NCI-H748 (cell line): ENCODE results near the gene DHX40.
"Not testable (repeated sequence)": the region's sequence is repeated elsewhere in the genome, so short reads cannot be mapped to it uniquely, and the experiment has no call there.

ENCODE experiments used
- DNase-seq: peaks from one replicate; lab custom pipeline; 2025; ENCODE audit not compliant: unreplicated experiment; lab: John Stamatoyannopoulos, UW

The DHX40 gene

GRCh38 chr17:59558953-59559352, 6.5 kb upstream of the DHX40 start:
- no peak for DNase-seq

GRCh38 chr17:59561042-59561441, 4.4 kb upstream of the DHX40 start:
- peak; percentile 15 for DNase-seq

- peak; percentile 94 for DNase-seq
Observed at GRCh38 chr17:59565959-59566324, 532 bp downstream of the DHX40 start.

- not testable (repeated sequence) for DNase-seq
Observed at GRCh38 chr17:59569151-59569550, 3.7 kb downstream of the DHX40 start.

- no peak for DNase-seq
Observed at GRCh38 chr17:59572301-59572924, 7.0 kb downstream of the DHX40 start.

- not testable (repeated sequence) for DNase-seq
Observed at GRCh38 chr17:59584168-59584567, 18.8 kb downstream of the DHX40 start.

DNA sequence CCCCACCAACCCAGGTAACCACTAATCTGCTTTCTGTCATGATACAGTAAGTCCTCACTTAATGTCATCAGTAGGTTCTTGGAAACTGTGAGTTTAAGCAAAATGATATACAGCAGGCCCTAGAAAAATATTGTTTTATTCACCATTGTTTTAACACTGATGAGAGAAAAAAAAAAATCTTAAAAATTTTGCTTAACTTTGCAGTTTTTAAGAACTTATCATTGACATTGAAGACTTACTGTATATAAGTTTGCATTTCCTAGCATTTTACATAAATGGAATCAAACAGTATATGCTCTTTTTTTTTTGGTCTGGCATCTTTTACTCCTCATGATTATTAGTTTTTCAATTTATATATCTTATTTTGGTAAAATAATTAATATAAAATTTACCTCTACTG, 34.8 kb downstream of the DHX40 start:
- DNase-seq, result no peak

DNA sequence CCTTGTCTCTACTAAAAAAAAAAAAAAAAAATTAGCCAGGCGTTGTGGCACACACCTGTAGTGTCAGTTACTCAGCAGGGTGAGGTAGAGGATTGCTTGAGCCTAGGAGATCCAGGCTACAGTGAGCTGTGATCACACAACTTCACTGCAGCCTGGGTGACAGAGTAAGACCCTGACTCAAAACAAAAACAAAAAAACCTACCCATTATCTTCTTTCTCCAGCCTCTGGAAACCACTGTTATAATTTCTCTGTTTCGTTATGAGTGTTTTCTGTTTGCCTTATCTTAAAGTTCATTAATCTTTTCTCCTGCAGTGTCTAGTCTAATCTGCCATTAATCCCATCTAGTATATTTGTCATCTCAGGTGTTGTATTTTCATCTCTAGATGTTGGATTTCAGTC, 35.7 kb downstream of the DHX40 start:
- DNase-seq, result no peak

DNA sequence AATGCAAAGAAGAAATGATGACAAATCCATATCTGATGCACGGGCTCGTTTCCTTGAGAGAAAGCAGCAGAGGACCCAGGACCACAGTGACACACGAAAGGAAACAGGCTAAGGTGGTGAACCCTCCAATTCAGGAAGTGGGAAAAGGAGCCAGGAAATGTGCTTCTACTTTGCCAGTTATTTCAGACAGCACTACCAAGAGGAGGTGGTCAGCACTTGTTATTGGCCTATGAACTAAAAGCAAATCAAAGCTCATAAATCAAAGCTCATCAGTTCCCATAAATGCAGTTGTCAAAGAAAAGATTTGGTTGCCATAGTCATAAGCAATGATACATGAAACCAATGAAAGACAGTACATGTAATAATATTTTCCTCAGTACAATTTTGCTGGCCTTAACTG, 41.7 kb downstream of the DHX40 start:
- no peak for DNase-seq

- peak; percentile 13 for DNase-seq
Observed at GRCh38 chr17:59607817-59608403, 42.5 kb downstream of the DHX40 start.

DNA sequence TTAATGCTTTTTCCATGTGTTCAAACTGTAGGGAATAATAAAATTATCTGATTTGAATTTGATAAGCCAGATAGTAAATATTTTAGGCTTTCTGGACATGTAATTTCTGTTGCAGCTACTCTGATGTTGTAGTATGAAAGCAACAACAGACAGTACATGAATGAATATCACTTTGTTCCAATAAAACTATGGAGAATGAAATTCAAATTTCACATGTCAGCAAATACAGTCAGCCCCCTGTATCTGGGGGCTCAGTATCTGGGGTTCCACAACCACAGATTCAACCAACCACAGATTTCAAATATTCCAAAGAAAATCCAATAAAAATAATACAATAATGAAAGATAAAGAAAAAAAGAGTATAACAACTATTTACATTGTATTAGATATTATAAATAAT, 46.1 kb downstream of the DHX40 start:
- DNase-seq, result no peak

GRCh38 chr17:59616253-59616920, 51.0 kb downstream of the DHX40 start:
- DNase-seq, result no peak

DNA sequence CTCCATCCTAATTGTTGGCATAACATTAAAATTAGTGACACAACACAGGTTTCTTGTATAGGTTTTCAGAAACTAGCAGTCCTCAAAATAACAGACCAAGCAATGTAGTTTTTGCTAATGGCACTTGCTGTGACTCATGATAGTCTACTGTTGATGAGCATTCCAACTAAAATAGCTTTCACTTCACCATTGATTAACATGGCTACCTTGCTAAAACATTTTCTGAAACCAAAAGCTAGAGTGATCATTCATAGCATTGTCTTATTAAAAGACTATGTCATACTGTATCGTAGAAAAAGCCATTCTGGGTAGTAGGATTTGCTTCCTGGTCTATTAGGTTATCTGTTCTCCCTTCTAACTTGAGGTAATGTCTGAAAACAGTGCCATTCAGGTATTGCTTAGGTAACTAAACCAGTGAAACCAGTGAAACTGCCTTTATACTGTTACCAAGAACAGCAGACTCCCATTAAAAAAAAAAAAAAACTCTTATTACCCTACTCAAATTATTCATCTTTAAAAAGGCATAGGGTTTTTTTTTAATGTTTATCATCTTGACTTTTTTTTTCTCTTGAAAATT, 51.8 kb downstream of the DHX40 start:
- DNase-seq, result no peak

DNA sequence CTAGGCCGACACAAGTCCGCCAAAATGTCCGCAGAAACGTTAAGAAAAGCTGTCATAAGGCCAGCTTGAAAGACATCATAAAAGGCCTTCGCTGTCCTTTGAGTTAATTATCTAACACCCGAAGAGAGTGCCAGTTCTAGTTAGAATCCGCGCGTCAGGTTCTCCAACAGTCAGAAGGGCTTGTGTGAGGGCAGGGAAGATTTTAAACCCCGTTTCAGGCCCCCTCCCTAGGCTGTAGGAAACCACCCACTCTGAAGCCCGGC, 53.6 kb downstream of the DHX40 start:
- DNase-seq, result no peak

DNA sequence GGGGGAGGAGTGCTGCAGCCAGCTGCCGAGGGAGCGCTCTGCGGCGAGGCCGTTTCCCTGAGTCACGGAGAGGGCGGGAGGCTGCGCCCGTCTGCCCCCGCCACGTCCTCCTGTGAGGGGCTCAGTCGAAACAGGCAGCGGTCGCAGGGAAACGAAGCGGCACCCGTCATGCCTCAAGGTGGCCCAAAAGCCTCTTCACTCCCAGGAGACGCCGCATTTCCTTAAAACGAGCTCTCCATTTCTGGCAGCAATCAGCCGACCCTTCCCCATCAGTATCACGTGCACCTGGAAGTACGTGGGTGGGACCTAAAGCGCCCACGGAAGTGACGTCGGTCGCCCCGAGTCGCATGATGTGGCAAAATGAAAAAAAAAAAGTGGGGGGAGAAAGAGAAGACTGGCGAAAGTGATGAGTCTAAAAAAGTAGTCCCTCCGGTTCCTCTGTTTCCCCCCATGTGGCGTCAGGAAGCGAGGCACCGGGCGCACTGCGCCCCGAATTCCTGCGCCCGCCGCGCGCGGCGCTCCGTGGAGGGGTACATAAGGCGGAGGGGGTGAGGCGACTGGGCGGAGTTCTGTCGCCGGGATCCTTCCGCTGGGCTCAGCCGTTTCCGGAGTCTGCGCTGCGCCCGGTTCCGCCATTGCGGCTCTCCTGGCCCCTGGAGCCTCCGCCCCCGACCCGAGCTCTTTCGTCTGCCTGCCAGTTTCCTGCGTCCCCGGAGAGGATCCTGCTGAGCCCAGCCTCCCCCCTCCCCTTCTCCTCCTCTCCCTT, 54.1 kb downstream of the DHX40 start, which contains the start of gene CLTC:
TSS of gene CLTC (plus strand) at position 598 of the 766 bp plus-strand sequence. CDS start 237 bp downstream, outside the sequence.
- DNase-seq, result peak; percentile 97

GRCh38 chr17:59620064-59620359, 54.6 kb downstream of the DHX40 start:
- no peak for DNase-seq

- peak; percentile 44 for DNase-seq
Observed at GRCh38 chr17:59620518-59621259, 55.3 kb downstream of the DHX40 start.

DNA sequence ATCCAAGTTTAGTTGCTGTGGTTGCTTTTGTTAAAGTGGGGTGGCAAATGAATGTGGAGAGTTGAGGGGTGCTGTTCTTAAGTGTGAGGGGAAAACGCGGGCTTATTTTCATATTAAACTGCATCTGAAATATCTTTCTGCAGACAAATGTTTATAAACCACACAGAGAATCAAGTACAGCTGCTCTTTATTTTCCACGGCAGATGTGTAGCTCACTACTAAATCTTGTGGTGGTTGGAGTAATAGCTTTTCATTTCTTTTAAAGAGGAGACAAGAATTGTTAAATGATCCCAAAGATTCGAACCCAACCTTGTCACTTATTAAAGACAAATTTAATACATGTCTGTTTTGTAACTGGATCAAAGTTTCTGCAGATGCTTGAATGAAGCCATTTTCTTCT, 56.4 kb downstream of the DHX40 start:
- no peak for DNase-seq

GRCh38 chr17:59623151-59623550, 57.7 kb downstream of the DHX40 start:
- DNase-seq, result no peak

DNA sequence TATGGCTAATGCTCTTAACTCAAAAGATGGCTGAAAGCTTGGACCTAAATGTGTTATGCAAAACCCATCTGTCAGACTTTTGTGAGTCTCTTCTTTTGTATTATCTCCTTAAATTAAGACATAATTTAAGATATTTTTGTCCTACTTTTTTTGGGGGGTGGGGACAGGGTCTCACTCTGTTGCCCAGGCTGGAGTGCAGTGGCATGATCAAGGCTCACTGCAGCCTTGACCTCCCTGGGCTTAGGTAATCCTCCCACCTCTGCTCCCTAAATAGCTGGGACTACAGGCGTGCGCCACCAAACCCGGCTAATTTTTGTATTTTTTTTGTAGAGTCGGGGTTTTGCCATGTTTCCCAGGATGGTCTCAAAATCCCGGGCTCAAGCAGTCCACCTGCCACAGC, 61.3 kb downstream of the DHX40 start:
- DNase-seq, result no peak

GRCh38 chr17:59627274-59627673, 61.9 kb downstream of the DHX40 start:
- DNase-seq, result no peak
